Activated CD8-positive, alpha-beta T cell treated with anti-CD3 and anti-CD28 coated beads for 36 hours (primary cell): ENCODE measurements around the gene INPP4B. TPM values are rescaled to one million over a fixed set of nuclear protein-coding genes. Genes with fewer than 3 reads are reported as not detected.

ENCODE experiments used
- ATAC-seq: fragments of 200-7000 bp; cut with Tn5 transposase; one replicate; pipeline ENCODE4 v1.10.0; 2021; ENCODE audit warnings: mild to moderate bottlenecking, moderate library complexity
- CTCF ChIA-PET: fragments of 350-600 bp; sonication (Branson Sonifier 250); formaldehyde crosslinking; loops from one replicate; lab custom pipeline; 2021; ENCODE audit warnings: antibody characterized with exemption; lab: Charles Lee
- POLR2A ChIA-PET: fragments of 350-600 bp; sonication (Branson Sonifier 250); formaldehyde crosslinking; loops from one replicate; lab custom pipeline; 2021; ENCODE audit warnings: antibody characterized with exemption; lab: Charles Lee
- DNase-seq: peaks from one replicate; pipeline ENCODE4 v3.0.0-alpha.2; 2020
- H3K27ac Mint-ChIP-seq: one replicate; pipeline ENCODE4 v1.8.0; 2021; ENCODE audit warnings: mild to moderate bottlenecking, mixed read lengths
- H3K27me3 Mint-ChIP-seq: one replicate; pipeline ENCODE4 v1.8.0; 2021; ENCODE audit warnings: mixed read lengths
- H3K36me3 Mint-ChIP-seq: one replicate; pipeline ENCODE4 v1.8.0; 2021; ENCODE audit warnings: low read depth, mixed read lengths
- H3K4me1 Mint-ChIP-seq: one replicate; pipeline ENCODE4 v1.8.0; 2021; ENCODE audit warnings: low read depth, mixed read lengths
- H3K4me3 Mint-ChIP-seq: one replicate; pipeline ENCODE4 v1.8.0; 2021; ENCODE audit warnings: mild to moderate bottlenecking, moderate library complexity, mixed read lengths
- H3K9me3 Mint-ChIP-seq: one replicate; pipeline ENCODE4 v1.8.0; 2021; ENCODE audit warnings: mixed read lengths
- CTCF ChIP-seq: fragments of 200-600 bp; IDR thresholded peaks from one replicate; pipeline ENCODE4 v1.8.0; 2022; ENCODE audit warnings: antibody characterized with exemption, mild to moderate bottlenecking
- intact Hi-C: fragments of 100-400 bp; cut with micrococcal nuclease; formaldehyde crosslinking; loops from one replicate; pipeline ENCODE4 v1.10.0; 2022
- total RNA-seq, 2 experiments: library from RNA; stranded (reverse); gene quantifications; one replicate each; pipeline ENCODE4 v1.2.3, GENCODE V29; 2021

Gene INPP4B
- total RNA-seq, 2 experiments from 2014 or later = 46.1 to 46.9 TPM

GRCh38 chr4:142881331-142881730 lies 35.2 kb upstream of the INPP4B start:
- Mint-ChIP-seq H3K27ac (no peak overlapping the region), H3K9me3 (no peaks in the 10 kb centered on the region), H3K36me3 (no peaks in the 10 kb centered on the region), H3K27me3 (peaks cover 4% of the 10 kb centered on the region), H3K4me1 (no peaks in the 10 kb centered on the region), H3K4me3 (no peak overlapping the region)
- DNase-seq (no peak), ATAC-seq (no peak)
- POLR2A ChIA-PET = no interaction called here
- intact Hi-C loops = no loop called here
- CTCF ChIA-PET = no interaction called here
- TF ChIP-seq CTCF = no peak

- TF ChIP-seq CTCF = no peak
- Mint-ChIP-seq H3K9me3 (no peaks in the 10 kb centered on the region), H3K27ac (no peak overlapping the region), H3K36me3 (no peaks in the 10 kb centered on the region), H3K4me1 (no peaks in the 10 kb centered on the region), H3K4me3 (no peak overlapping the region), H3K27me3 (peaks cover 4% of the 10 kb centered on the region)
- intact Hi-C loops = no loop called here
- no peak for ATAC-seq
- ChIA-PET POLR2A (no interaction called here), CTCF (no interaction called here)
- DNase-seq = no peak
Observed at GRCh38 chr4:142875117-142875516, 29.0 kb upstream of the INPP4B start.

GRCh38 chr4:142874684-142875083 lies 28.6 kb upstream of the INPP4B start:
- no peak overlapping the region for H3K27ac Mint-ChIP-seq
- ATAC-seq = no peak
- intact Hi-C loops = no loop called here
- no peak for TF ChIP-seq CTCF
- no peaks in the 10 kb centered on the region for H3K4me1 Mint-ChIP-seq
- H3K4me3 Mint-ChIP-seq = no peak overlapping the region
- no peak for DNase-seq
- H3K27me3 Mint-ChIP-seq = peaks cover 4% of the 10 kb centered on the region
- no peaks in the 10 kb centered on the region for H3K36me3 Mint-ChIP-seq
- POLR2A ChIA-PET = no interaction called here
- CTCF ChIA-PET = no interaction called here
- no peaks in the 10 kb centered on the region for H3K9me3 Mint-ChIP-seq

GRCh38 chr4:142866685-142867084 lies 20.6 kb upstream of the INPP4B start:
- ChIA-PET POLR2A (no interaction called here), CTCF (no interaction called here)
- H3K27me3 Mint-ChIP-seq = peaks cover 8% of the 10 kb centered on the region
- no peaks in the 10 kb centered on the region for H3K36me3 Mint-ChIP-seq
- no peak for TF ChIP-seq CTCF
- no peaks in the 10 kb centered on the region for H3K4me1 Mint-ChIP-seq
- H3K9me3 Mint-ChIP-seq = no peaks in the 10 kb centered on the region
- ATAC-seq (no peak), DNase-seq (no peak)
- no peak overlapping the region for H3K4me3 Mint-ChIP-seq
- no peak overlapping the region for H3K27ac Mint-ChIP-seq
- intact Hi-C loops = no loop called here

- no peak for ATAC-seq
- Mint-ChIP-seq H3K27me3 (peaks cover 3% of the 10 kb centered on the region), H3K9me3 (no peaks in the 10 kb centered on the region), H3K36me3 (no peaks in the 10 kb centered on the region), H3K4me1 (no peaks in the 10 kb centered on the region), H3K27ac (no peak overlapping the region), H3K4me3 (no peak overlapping the region)
- intact Hi-C loops = no loop called here
- no peak for DNase-seq
- TF ChIP-seq CTCF = no peak
- ChIA-PET POLR2A (no interaction called here), CTCF (no interaction called here)
Observed at GRCh38 chr4:142861351-142861750, 15.2 kb upstream of the INPP4B start.
